Lower lobe of right lung (tissue), 2 donors: ENCODE data around the gene DPM3. TPM values are rescaled to one million over a fixed set of nuclear protein-coding genes. Genes with fewer than 3 reads are reported as not detected.

Experiments
- ATAC-seq, 2 donors: fragments of 200-7000 bp; cut with Tn5 transposase; one replicate each; pipeline ENCODE4 v1.9.1; 2020 to 2022; ENCODE audit warnings: mild to moderate bottlenecking in 2 of 2, moderate library complexity in 2 of 2
- DNase-seq: peaks from one replicate; pipeline ENCODE4 v3.0.0-alpha.2; 2020
- H3K27ac ChIP-seq: fragments of 200-600 bp; one replicate; pipeline ENCODE4 v1.8.0; 2022
- H3K27me3 ChIP-seq: fragments of 200-600 bp; one replicate; pipeline ENCODE4 v1.8.0; 2022; ENCODE audit warnings: low read depth
- H3K36me3 ChIP-seq: fragments of 200-600 bp; one replicate; pipeline ENCODE4 v1.8.0; 2022; ENCODE audit warnings: mild to moderate bottlenecking
- H3K4me1 ChIP-seq: fragments of 200-600 bp; one replicate; pipeline ENCODE4 v1.8.0; 2022
- H3K4me3 ChIP-seq: fragments of 200-600 bp; one replicate; pipeline ENCODE4 v1.8.0; 2022; ENCODE audit warnings: mild to moderate bottlenecking
- H3K9me3 ChIP-seq: fragments of 200-600 bp; one replicate; pipeline ENCODE4 v1.8.0; 2022
- intact Hi-C: fragments of 100-400 bp; cut with DNase I; formaldehyde crosslinking; loops from one replicate; pipeline ENCODE4 v1.11.0; 2022
- total RNA-seq: library from RNA; stranded (reverse); fragmentation: NEBNext Ultra II Directional; extraction: Animal tissue kit (Norgen Biotek cat#: 25700); gene quantifications from one replicate; pipeline ENCODE4 v1.2.1, GENCODE V29; 2021
- TF ChIP-seq, protein P1 (sequence below): fragments of 200-600 bp; IDR thresholded peaks from one replicate; pipeline ENCODE4 v1.8.0; 2022; ENCODE audit warnings: antibody characterized with exemption, mild to moderate bottlenecking
- donor health status: DM: no; HTN: yes; CAD: no; lungs with severe emphysema.

Gene DPM3
- total RNA-seq, 1 donor from 2014 or later, result 62.3 TPM

DNA sequence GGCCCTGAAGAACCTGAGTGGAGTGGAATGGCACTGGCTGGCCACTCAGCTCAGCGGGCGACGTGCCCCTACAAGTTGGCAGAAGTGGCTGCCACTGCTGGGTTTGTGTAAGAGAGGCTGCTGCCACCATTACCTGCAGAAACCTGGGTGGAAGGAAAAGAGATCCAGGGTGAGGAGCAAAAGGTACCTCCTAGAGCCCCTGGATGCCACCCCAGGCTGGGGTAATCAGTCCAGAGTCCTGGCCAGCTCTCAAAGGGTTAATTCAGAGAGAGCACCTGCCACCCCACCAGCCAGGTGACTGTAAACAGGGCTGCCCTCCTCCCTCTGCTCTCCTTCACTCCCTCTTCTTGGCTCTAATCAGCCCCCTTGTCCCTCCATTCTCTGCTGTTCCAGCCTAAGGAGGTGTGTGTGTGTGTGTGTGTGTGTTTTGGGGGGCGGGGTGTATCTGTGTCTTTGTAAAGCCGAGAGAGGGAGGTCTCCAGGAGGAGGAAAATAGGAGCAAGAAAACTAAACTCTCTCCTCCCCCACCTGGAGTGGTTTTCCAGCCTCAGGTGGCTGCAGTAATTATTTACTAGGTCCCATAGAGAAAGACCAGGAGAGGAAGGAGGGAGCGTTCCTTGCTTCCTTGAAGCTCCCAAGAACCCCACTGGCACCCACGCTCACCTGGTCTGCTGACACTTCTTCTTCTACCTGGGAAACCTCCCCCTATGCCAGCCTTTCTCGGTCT, 45.9 kb upstream of the DPM3 start:
- peaks cover 17% of the 10 kb centered on the region for H3K4me1 ChIP-seq

GRCh38 chr1:155185783-155186066, 45.4 kb upstream of the DPM3 start:
- TF ChIP-seq, protein P1, sequence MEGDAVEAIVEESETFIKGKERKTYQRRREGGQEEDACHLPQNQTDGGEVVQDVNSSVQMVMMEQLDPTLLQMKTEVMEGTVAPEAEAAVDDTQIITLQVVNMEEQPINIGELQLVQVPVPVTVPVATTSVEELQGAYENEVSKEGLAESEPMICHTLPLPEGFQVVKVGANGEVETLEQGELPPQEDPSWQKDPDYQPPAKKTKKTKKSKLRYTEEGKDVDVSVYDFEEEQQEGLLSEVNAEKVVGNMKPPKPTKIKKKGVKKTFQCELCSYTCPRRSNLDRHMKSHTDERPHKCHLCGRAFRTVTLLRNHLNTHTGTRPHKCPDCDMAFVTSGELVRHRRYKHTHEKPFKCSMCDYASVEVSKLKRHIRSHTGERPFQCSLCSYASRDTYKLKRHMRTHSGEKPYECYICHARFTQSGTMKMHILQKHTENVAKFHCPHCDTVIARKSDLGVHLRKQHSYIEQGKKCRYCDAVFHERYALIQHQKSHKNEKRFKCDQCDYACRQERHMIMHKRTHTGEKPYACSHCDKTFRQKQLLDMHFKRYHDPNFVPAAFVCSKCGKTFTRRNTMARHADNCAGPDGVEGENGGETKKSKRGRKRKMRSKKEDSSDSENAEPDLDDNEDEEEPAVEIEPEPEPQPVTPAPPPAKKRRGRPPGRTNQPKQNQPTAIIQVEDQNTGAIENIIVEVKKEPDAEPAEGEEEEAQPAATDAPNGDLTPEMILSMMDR, result no peak
- H3K27ac ChIP-seq, result peak overlapping the region; percentile 72
- no peaks in the 10 kb centered on the region for H3K9me3 ChIP-seq
- ATAC-seq (no peak), DNase-seq (peak; percentile 44)
- no peaks in the 10 kb centered on the region for H3K27me3 ChIP-seq
- intact Hi-C loops, result no loop called here
- peaks cover 17% of the 10 kb centered on the region for H3K4me1 ChIP-seq
- no peak overlapping the region for H3K4me3 ChIP-seq
- no peaks in the 10 kb centered on the region for H3K36me3 ChIP-seq

More for the DNA sequence above, 45.9 kb upstream of the DPM3 start:
- DNase-seq (peak; percentile 49), ATAC-seq (peak; percentile 7 to 34)
- H3K4me3 ChIP-seq, result peak overlapping the region; percentile 38
- no peaks in the 10 kb centered on the region for H3K9me3 ChIP-seq
- intact Hi-C loops, result no loop called here
- peak overlapping the region; percentile 72 for H3K27ac ChIP-seq
- no peaks in the 10 kb centered on the region for H3K27me3 ChIP-seq
- H3K36me3 ChIP-seq, result no peaks in the 10 kb centered on the region
- TF ChIP-seq, protein P1, result no peak

- Histone ChIP-seq H3K4me3 (no peak overlapping the region), H3K36me3 (no peaks in the 10 kb centered on the region), H3K27ac (peak overlapping the region; percentile 72), H3K4me1 (peaks cover 17% of the 10 kb centered on the region), H3K27me3 (no peaks in the 10 kb centered on the region), H3K9me3 (no peaks in the 10 kb centered on the region)
- intact Hi-C loops, result no loop called here
- peak; percentile 84 for DNase-seq
- TF ChIP-seq, protein P1, result no peak
- peak; percentile 69 to 78 for ATAC-seq
These were observed 44.8 kb upstream of the DPM3 start for GRCh38 chr1:155184835-155185782.

GRCh38 chr1:155184351-155184811, 44.0 kb upstream of the DPM3 start:
- Histone ChIP-seq H3K4me1 (peaks cover 17% of the 10 kb centered on the region), H3K4me3 (no peak overlapping the region), H3K27ac (peak overlapping the region; percentile 72), H3K27me3 (no peaks in the 10 kb centered on the region), H3K36me3 (no peaks in the 10 kb centered on the region), H3K9me3 (no peaks in the 10 kb centered on the region)
- peak; percentile 47 for DNase-seq
- intact Hi-C loops, result no loop called here
- TF ChIP-seq, protein P1, result no peak
- no peak for ATAC-seq

DNA sequence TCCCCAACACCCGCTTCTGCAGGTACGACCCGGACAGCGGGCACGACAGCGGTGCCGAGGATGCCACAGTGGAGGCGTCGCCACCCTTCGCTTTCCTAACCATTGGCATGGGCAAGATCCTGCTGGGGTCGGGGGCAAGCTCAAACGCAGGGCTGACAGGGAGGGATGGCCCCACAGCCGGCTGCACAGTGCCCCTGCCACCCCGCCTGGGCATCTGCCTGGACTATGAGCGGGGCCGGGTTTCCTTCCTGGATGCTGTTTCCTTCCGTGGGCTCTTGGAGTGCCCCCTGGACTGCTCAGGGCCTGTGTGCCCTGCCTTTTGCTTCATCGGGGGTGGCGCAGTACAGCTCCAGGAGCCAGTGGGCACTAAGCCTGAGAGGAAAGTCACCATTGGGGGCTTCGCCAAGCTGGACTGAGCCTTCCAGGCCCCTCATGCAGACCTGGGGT, 43.5 kb upstream of the DPM3 start:
- H3K27me3 ChIP-seq, result no peaks in the 10 kb centered on the region
- H3K27ac ChIP-seq, result no peak overlapping the region
- intact Hi-C loops, result no loop called here
- DNase-seq (peak; percentile 51), ATAC-seq (no peak)
- H3K4me3 ChIP-seq, result no peak overlapping the region
- TF ChIP-seq, protein P1, result no peak
- no peaks in the 10 kb centered on the region for H3K36me3 ChIP-seq
- H3K9me3 ChIP-seq, result no peaks in the 10 kb centered on the region
- H3K4me1 ChIP-seq, result peaks cover 17% of the 10 kb centered on the region
